Ramos (cell line): Measurements from ENCODE around the gene SHISAL1.

ENCODE experiments used
- in situ Hi-C: fragments of 300-500 bp; cut with MboI; formaldehyde crosslinking; loops from one replicate; pipeline ENCODE4 v1.14.3; 2022; ENCODE audit warnings: low sequenced_read_pairs; ENCODE audit not compliant: unreplicated experiment

The SHISAL1 gene

GRCh38 chr22:44281768-44282637 is 30.7 kb downstream of the SHISAL1 start:
- in situ Hi-C loops, result no loop called here

- in situ Hi-C loops, result no loop called here
Measured at GRCh38 chr22:44280665-44281188, 32.0 kb downstream of the SHISAL1 start.

DNA sequence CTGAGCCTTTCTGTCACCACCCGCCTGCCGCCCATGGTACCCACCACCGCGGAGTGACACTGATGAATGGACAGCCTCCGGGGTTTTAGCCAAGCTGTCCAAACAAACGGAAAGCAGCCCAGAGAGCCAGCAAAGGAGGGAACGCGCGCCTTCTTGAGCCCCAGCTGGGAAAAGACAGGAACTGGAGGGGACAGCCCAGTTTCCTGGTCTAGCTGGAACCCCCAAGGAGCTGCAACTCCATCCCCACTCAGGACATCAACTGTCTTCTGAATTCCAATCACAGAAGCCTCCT is 33.7 kb downstream of the SHISAL1 start:
- in situ Hi-C loops, result no loop called here

DNA sequence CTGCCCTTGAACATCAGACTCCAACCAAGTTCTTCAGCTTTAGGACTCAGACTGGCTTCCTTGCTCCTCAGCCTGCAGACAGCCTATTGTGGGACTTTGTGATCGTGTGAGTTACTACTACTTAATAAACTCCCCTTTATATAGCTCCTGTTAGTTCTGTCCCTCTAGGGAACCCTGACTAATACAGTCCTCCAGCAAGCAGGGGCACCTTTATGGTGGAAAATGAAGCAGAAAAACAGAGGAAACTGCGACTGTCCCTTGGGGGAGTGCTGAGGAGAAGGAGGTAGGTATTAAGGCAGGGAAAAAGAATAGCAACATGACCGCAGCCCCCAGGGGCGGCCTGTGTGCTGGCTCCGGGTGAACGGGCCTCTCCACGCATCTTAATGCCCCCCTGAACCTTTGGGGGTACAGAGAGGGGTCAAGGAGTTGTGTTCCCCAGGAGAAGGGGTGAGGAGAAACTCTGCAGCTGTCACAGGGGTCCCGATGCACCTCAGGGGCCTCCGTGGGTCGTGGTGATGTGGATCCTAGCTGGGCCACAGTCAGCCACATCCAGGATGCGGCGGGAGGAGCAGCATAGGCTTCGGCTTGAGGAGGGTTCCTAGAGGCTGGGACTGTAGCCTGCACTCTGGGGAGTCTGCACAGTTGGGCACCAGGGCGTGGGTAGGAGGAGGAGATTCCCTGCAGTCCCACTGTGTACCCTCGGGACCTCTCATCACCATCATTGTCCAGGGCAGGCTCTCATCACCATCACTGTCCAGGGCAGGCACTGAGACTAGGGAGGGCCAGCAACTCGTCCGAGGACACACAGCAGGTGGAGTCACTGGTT is 34.3 kb downstream of the SHISAL1 start:
- in situ Hi-C loops, result no loop called here

DNA sequence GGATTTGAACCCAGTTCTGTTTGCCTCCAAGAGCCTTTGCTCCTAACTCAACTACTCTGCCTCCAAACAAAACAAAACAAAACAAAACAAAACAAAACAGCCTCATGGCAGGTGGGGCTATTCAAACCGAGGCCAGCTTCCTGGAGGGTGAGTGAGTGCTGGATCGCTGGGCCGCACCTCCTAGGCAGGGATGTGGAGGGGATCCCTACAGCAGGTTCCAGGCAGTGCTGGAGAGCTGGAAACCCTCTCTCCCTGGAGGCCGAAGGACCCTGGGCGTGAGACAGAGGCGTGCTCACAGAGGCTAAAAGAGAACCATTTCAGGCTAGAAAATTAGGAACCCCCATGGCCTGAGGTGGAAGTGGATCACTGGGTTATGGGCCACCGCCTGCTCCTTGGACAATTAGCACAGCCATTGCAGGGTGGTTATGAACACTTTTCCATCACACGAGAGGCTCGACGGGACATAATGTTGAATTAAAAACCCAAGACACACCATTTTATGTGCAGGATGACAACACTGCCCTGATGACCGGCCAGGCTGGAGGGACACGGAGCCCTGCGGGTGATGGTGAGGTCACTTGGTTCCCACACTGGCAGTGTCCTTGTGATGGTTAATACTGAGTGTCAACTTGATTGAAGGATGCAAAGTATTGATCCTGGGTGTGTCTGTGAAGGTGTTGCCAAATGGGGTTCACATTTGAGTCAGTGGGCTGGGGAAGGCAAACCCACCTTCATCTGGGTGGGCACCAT is 35.2 kb downstream of the SHISAL1 start:
- in situ Hi-C loops, result no loop called here

GRCh38 chr22:44276706-44277356 is 35.9 kb downstream of the SHISAL1 start:
- in situ Hi-C loops, result no loop called here

- in situ Hi-C loops, result no loop called here
Measured at GRCh38 chr22:44276041-44276440, 36.7 kb downstream of the SHISAL1 start.

DNA sequence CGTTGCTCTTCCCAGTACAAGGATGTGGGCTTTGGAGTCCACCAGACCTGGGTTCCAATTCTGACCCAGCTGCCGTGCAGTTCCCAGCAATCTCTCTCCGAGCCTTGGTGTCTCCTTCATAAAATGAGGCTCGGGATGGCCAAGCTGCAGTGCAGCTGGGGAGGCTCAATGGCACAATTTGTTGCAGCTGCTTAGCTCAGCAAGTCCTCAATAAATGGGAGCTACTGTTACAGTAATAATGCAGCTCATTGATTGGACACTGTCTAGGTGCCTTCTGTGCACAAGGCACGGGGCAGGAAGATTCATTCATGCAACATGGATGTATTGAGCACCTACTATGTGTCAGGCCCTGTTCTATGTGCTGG is 37.1 kb downstream of the SHISAL1 start:
- in situ Hi-C loops, result no loop called here

DNA sequence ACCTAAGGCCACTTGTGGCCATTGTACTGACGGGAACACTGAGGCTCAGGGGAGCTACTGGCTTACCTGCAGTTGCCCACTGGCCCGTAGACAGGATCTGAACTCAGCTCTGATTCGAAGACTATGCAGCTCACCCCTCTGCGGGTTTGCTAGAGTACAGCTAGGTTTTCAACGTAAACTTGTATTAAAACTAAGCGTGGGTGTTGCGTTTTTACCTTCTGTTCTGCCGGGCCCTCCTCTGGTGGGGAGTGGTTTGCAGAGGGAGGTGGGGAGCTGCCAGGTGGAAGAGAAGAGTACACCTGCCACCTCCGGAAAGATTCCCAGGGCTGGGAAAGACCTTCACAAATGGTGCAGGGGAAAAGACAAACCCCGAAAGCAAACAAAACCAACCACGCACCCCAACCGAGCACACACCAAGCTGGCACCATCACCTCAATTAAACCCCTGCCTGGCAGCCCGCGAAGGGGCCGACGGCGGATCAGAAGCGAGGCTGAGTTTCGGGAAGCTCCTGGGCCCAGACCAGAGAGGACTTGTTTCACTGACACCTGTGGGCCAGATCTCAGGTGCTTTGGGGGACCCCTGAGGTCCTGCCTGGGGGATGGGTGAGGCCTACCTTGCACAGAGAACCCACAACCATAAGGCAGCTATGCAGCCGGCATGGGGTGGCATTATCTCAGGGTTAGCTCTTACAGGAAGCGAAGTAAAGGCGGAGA is 37.7 kb downstream of the SHISAL1 start:
- in situ Hi-C loops, result no loop called here

GRCh38 chr22:44273175-44273574 is 39.6 kb downstream of the SHISAL1 start:
- in situ Hi-C loops, result no loop called here

GRCh38 chr22:44272401-44272771 is 40.4 kb downstream of the SHISAL1 start:
- in situ Hi-C loops, result no loop called here

- in situ Hi-C loops, result no loop called here
Measured at GRCh38 chr22:44271732-44272400, 40.9 kb downstream of the SHISAL1 start.

- in situ Hi-C loops, result no loop called here
Measured at GRCh38 chr22:44271010-44271500, 41.7 kb downstream of the SHISAL1 start.

- in situ Hi-C loops, result no loop called here
Measured at GRCh38 chr22:44270556-44270880, 42.2 kb downstream of the SHISAL1 start.

GRCh38 chr22:44269757-44270555 is 42.8 kb downstream of the SHISAL1 start:
- in situ Hi-C loops, result no loop called here

- in situ Hi-C loops, result no loop called here
Measured at GRCh38 chr22:44269117-44269498, 43.6 kb downstream of the SHISAL1 start.

DNA sequence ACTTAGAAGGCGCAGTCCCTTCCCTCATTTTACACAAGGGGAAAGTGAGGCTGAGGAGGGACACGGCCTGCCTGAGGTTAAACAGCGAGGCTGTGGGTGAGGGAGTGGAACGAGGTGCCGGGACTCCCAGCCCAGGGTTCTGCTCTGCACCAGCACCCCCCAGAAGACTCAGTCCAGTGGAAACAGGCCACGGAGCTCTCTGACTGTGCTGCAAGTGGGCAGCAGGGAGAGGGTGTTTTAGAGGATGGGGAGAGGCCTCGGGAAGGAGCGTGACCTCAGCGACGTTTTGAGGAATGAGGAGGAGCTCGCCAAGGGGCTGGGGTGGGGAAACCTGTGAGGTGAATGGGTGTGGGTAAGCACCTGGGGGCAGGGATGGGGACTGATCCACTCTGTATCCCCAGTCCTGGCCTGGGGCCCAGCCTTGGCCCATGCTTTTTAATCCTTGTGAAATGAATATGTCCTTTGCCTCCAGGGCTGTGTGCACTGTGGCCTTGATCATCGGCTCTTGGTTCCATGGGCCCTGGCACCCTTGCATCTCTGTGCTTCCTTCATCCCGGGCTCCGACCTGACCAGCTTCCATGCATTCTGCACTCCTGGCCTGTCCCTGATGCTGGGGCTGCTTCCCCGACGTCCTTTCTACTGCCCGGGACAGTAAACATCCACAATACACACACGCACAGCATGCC is 44.2 kb downstream of the SHISAL1 start:
- in situ Hi-C loops, result no loop called here

GRCh38 chr22:44267856-44268255 is 44.9 kb downstream of the SHISAL1 start:
- in situ Hi-C loops, result no loop called here
